Measurements from ENCODE around the gene PAOX.

DNA sequence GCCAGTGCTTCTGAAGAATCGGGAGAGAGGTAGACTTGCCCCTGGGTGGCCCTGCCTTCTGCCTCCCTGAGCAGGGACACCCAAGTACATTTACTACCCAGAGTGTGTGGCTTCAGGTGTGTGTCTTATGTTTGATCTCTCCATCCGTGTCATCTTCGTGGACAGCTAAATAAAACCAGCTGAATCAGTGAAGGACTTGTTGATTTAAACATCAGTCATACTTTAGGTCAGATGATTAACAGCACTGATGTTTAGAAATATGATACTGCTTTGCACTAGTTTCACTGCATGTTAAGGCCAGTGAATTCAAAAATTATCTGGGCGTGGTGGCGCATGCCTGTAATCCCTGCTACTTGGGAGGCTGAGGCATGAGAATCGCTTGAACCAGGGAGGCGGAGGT, 18.9 kb downstream of the PAOX start:
- TF ChIP-seq, protein P1, sequence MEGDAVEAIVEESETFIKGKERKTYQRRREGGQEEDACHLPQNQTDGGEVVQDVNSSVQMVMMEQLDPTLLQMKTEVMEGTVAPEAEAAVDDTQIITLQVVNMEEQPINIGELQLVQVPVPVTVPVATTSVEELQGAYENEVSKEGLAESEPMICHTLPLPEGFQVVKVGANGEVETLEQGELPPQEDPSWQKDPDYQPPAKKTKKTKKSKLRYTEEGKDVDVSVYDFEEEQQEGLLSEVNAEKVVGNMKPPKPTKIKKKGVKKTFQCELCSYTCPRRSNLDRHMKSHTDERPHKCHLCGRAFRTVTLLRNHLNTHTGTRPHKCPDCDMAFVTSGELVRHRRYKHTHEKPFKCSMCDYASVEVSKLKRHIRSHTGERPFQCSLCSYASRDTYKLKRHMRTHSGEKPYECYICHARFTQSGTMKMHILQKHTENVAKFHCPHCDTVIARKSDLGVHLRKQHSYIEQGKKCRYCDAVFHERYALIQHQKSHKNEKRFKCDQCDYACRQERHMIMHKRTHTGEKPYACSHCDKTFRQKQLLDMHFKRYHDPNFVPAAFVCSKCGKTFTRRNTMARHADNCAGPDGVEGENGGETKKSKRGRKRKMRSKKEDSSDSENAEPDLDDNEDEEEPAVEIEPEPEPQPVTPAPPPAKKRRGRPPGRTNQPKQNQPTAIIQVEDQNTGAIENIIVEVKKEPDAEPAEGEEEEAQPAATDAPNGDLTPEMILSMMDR (IDR thresholded peaks at IDR 0.05), result no peak
- TF ChIP-seq EZH2 (IDR thresholded peaks at IDR 0.05) (no peak), EZH2phosphoT487 (IDR thresholded peaks at IDR 0.05) (no peak)
